Upper lobe of left lung (tissue), 6 donors: ENCODE results near the gene ITGA1. TPM values are rescaled to one million over a fixed set of nuclear protein-coding genes. Genes with fewer than 3 reads are reported as not detected.

Experiments used
- ATAC-seq, 2 donors: fragments of 200-7000 bp; cut with Tn5 transposase; one replicate each; pipeline ENCODE4 v1.9.1; 2022; ENCODE audit warnings: mild to moderate bottlenecking in 2 of 2, moderate library complexity in 2 of 2; ENCODE audit not compliant: low FRiP score in 2 of 2
- DNase-seq, 2 donors: peaks; one replicate each; pipeline ENCODE4 v3.0.0-alpha.2; 2019 to 2020
- H3K27ac ChIP-seq, 4 donors: fragments of 200-600 bp; sonication (generic); one replicate each; pipeline ENCODE4 v1.5.1; 2016 to 2019
- H3K27me3 ChIP-seq, 4 donors: fragments of 200-600 bp; sonication (generic); one replicate each; pipeline ENCODE4 v1.5.1; 2017 to 2019
- H3K36me3 ChIP-seq, 4 donors: fragments of 200-600 bp; sonication (generic); one replicate each; pipeline ENCODE4 v1.5.1; 2016 to 2019
- H3K4me1 ChIP-seq, 4 donors: fragments of 200-600 bp; sonication (generic); one replicate each; pipeline ENCODE4 v1.5.1; 2018 to 2019
- H3K4me3 ChIP-seq, 4 donors: fragments of 200-600 bp; sonication (generic); one replicate each; pipeline ENCODE4 v1.5.1; 2017 to 2019; ENCODE audit warnings: mild to moderate bottlenecking in 2 of 4, moderate library complexity in 1 of 4
- H3K9me3 ChIP-seq, 4 donors: fragments of 200-600 bp; sonication (generic); one replicate each; pipeline ENCODE4 v1.5.1; 2018 to 2019
- EP300 ChIP-seq, 4 donors: sonication (generic); formaldehyde crosslinking; IDR thresholded peaks; one replicate each; pipeline ENCODE4 v1.5.1; 2017; ENCODE audit warnings: antibody characterized with exemption in 4 of 4, control low read depth in 2 of 4
- POLR2A ChIP-seq, 4 donors: fragments of 450-650 bp; IDR thresholded peaks; one replicate each; pipeline ENCODE4 v1.5.1; 2016 to 2017; ENCODE audit warnings: antibody characterized with exemption in 4 of 4, mild to moderate bottlenecking in 2 of 4
- POLR2AphosphoS5 ChIP-seq, 2 donors: sonication (generic); formaldehyde crosslinking; IDR thresholded peaks; one replicate each; pipeline ENCODE4 v1.5.1; 2017; ENCODE audit warnings: antibody characterized with exemption in 2 of 2
- WGBS, 2 donors: methylation state at CpG; one replicate each; pipeline ENCODE4 v1.1.5; 2017 to 2018; 5-methylcytosine and 5-hydroxymethylcytosine counted together
- total RNA-seq, 6 donors: library from RNA; depleted of rRNA in 4 of 6; stranded (reverse); fragments of >200 nt in 4 of 6; gene quantifications; one replicate each; pipeline versions ENCODE4 v1.1.0 to v1.2.1, GENCODE V29; 2016 to 2021
- TF ChIP-seq, protein P1 (sequence below), 6 experiments: fragments of 450-650 bp in 4 of 6; fragments of 200-600 bp in 2 of 6; sonication (generic) in 2 of 6; IDR thresholded peaks; one replicate each; pipeline ENCODE4 v1.5.1; 2016 to 2019; ENCODE audit warnings: antibody characterized with exemption in 6 of 6
- donor health status: DM: no; HTN: no; CAD: no; lungs with moderate emphysema.
- donor health status: DM: no; HTN: yes; CAD: no; lungs with severe emphysema.

The ITGA1 gene
- total RNA-seq, 6 donors from 2014 or later = 19.9 to 134 (median 60.8) TPM

DNA sequence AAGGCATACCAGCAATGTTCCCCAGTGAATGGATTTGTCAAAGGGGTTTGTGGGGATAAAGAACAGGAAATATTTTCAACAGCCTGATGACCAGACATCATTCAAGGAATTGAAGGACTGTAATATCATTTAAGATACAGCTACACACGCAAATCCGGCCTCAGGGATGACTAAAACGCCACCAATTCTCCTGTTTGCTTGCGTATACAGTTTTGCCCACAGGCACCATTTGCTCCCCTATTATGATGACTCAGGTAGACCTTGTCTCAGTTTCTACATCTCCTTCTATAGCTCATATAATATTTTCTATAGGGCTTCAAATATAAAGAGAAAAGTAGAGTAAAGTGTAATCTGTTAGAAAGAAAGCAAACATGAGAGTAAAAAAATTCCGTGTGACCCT is 29.7 kb upstream of the ITGA1 start:
- WGBS, 2 donors = 89 to 93% methylated on average over 5 of the region's 5 CpGs
- TF ChIP-seq POLR2A (IDR thresholded peaks at IDR 0.05) (no peak), POLR2AphosphoS5 (IDR thresholded peaks at IDR 0.05) (no peak), EP300 (IDR thresholded peaks at IDR 0.05) (no peak)
- TF ChIP-seq, protein P1, sequence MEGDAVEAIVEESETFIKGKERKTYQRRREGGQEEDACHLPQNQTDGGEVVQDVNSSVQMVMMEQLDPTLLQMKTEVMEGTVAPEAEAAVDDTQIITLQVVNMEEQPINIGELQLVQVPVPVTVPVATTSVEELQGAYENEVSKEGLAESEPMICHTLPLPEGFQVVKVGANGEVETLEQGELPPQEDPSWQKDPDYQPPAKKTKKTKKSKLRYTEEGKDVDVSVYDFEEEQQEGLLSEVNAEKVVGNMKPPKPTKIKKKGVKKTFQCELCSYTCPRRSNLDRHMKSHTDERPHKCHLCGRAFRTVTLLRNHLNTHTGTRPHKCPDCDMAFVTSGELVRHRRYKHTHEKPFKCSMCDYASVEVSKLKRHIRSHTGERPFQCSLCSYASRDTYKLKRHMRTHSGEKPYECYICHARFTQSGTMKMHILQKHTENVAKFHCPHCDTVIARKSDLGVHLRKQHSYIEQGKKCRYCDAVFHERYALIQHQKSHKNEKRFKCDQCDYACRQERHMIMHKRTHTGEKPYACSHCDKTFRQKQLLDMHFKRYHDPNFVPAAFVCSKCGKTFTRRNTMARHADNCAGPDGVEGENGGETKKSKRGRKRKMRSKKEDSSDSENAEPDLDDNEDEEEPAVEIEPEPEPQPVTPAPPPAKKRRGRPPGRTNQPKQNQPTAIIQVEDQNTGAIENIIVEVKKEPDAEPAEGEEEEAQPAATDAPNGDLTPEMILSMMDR (IDR thresholded peaks at IDR 0.05) = no peak
- H3K9me3 ChIP-seq = no peaks in the 10 kb centered on the region
- no peaks in the 10 kb centered on the region for H3K27me3 ChIP-seq
- ATAC-seq (no peak), DNase-seq (no peak)
- H3K36me3 ChIP-seq = no peaks in the 10 kb centered on the region
- H3K4me1 ChIP-seq = no peaks in the 10 kb centered on the region
- peak overlapping the region in 1 of 4 donors; percentile 27 for H3K27ac ChIP-seq
- H3K4me3 ChIP-seq = no peak overlapping the region

DNA sequence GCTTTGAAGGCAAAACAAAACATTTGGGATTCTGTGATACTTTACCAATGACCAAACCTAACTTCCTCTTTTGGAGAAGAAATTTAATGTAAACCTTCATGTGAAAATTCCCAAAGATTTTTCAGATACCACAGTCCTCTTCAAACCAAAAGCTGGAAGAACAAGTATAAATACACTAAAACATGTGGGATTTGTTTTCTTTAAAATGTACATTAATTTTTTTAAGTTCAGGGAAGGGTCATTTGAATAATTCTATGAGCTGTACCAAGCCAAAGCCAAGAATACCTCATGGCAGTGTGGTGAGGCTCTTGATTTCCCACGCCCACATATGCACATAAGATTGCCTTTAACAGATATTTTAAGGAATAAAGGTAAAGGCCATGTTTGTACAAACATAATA is 28.4 kb upstream of the ITGA1 start:
- Histone ChIP-seq H3K9me3 (no peaks in the 10 kb centered on the region), H3K4me1 (no peaks in the 10 kb centered on the region), H3K36me3 (no peaks in the 10 kb centered on the region), H3K27me3 (no peaks in the 10 kb centered on the region), H3K27ac (no peak overlapping the region), H3K4me3 (no peak overlapping the region)
- ATAC-seq (no peak), DNase-seq (no peak)
- TF ChIP-seq POLR2A (IDR thresholded peaks at IDR 0.05) = no peak
- TF ChIP-seq POLR2AphosphoS5 (IDR thresholded peaks at IDR 0.05) = no peak
- TF ChIP-seq, protein P1 (IDR thresholded peaks at IDR 0.05) = no peak
- no peak for TF ChIP-seq EP300 (IDR thresholded peaks at IDR 0.05)
- WGBS, 2 donors = 89 to 94% methylated on average over 1 of the region's 1 CpG

DNA sequence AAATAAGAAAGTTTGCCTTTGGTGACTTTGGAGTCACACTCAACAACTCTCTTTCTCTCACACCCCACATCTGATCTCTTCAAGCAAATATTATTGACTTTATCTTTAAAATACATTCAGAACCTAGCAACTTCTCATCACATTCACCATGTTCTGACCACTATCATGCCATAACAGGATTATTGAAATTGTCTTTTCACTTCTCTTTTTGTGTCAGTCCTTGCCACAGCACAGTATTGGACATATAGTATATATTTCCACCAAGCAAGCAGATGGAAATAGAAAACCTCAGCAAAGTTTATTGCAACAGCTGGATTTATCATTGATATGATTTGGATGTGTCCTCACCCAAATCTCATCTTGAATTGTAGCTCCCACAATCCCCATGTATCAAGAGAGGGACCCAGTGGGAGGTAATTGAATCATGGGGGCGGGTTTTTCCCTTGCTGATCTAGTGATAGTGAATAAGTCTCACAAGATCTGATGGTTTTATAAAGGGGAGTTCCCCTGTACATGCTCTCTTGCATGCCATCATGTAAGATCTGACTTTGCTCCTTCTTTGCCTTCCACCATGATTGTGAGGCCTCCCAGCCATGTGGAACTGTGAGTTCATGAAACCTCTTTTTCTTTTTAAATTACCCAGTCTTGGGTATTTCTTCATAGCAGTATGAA is 26.9 kb upstream of the ITGA1 start:
- TF ChIP-seq POLR2AphosphoS5 (IDR thresholded peaks at IDR 0.05) (no peak), POLR2A (IDR thresholded peaks at IDR 0.05) (no peak), EP300 (IDR thresholded peaks at IDR 0.05) (no peak)
- TF ChIP-seq, protein P1 (IDR thresholded peaks at IDR 0.05) = no peak
- no peak overlapping the region for H3K27ac ChIP-seq
- H3K36me3 ChIP-seq = no peaks in the 10 kb centered on the region
- H3K4me3 ChIP-seq = no peak overlapping the region
- no peaks in the 10 kb centered on the region for H3K4me1 ChIP-seq
- no peaks in the 10 kb centered on the region for H3K27me3 ChIP-seq
- 92 to 100% methylated on average over 1 of the region's 1 CpG for WGBS, 2 donors
- DNase-seq (no peak), ATAC-seq (no peak)
- H3K9me3 ChIP-seq = no peaks in the 10 kb centered on the region

DNA sequence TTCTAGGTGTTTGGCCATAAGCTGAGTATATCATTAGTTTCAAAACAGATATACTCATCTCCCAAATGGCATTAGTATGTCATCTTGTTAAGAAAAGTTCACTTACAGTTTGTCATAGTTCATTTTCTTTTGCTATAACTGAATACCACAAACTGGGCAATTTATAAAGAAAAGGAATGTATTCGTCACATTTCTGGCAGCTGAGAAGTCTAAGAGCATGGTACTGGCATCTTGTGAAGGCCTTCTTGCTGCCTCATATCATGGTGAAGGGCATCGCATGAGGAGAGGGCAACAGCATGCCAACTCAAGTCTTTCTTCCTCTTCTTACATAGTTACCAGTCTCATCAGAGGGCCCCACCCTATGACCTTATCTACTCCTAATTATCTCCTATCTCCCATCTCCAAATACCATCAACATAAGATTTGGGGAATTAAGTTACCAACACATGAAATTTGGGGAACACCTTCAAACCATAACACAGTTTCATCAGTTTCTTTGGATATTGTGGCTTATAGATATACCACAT is 20.4 kb upstream of the ITGA1 start:
- Histone ChIP-seq H3K4me3 (no peak overlapping the region), H3K27ac (peak overlapping the region in 1 of 4 donors; percentile 37), H3K4me1 (peaks cover 0 to 9% (median 2%) of the 10 kb centered on the region in 4 donors), H3K27me3 (no peaks in the 10 kb centered on the region), H3K36me3 (no peaks in the 10 kb centered on the region), H3K9me3 (no peaks in the 10 kb centered on the region)
- TF ChIP-seq POLR2A (IDR thresholded peaks at IDR 0.05) = no peak
- no peak for TF ChIP-seq POLR2AphosphoS5 (IDR thresholded peaks at IDR 0.05)
- no peak for TF ChIP-seq EP300 (IDR thresholded peaks at IDR 0.05)
- TF ChIP-seq, protein P1 (IDR thresholded peaks at IDR 0.05) = no peak
- DNase-seq (no peak), ATAC-seq (no peak)
- WGBS, 2 donors = 88% methylated on average over 2 of the region's 2 CpGs
